ENCODE data around the gene SELENOV.

Gene SELENOV

DNA sequence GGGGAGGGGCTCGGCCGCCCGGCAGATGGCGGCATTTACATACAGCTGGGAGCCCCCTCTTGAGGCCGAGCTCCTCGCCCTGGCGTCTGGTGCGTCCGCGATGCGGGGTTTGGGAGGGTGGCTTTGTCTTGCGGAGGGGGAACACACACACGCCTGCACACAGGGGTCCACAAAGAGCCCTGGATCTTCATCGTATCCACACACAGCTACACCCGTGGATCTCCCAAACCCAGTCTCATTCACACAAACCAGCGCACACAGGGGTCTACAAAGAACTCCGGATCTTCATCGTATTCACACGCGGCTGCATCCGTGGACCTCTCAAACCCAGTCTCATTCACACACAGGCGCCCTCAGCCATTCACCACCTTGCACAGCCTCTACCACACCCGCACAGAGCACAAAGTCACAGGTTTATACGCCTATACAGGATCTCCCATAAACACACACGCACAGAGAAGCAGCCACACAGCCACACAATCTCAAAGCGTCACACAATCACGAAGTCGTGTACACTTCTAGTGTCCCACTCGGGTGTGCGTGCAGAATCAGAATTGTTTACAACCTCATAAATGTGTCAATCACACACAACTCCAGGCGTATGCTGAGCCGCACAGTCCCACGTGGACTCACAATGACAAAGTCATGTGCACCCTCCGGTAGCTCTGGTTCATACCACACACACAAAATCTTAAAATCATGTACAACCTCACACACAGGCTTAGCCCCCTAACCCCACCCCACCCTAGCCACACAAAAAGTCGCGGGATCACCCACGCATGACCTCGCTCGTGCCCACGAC is 16.7 kb upstream of the SELENOV start:
- TF ChIP-seq CTCF (IDR thresholded peaks at IDR 0.05; ENCODE audit: low read depth, low read length, poor library complexity, severe bottlenecking), result peak; percentile 45
- TF ChIP-seq EZH2phosphoT487 (IDR thresholded peaks at IDR 0.05; ENCODE audit: borderline replicate concordance, low read length), result no peak
- Histone ChIP-seq H3K79me2 (ENCODE audit: control insufficient read depth, low read length) (no peaks in the 10 kb centered on the region), H3F3A (ENCODE audit: control insufficient read depth, insufficient read depth) (no peaks in the 10 kb centered on the region; the same call in 1 of the 2 replicates), H3K4me3 (ENCODE audit: low read length) (peak overlapping the region; percentile 56), H3K4me1 (ENCODE audit: control insufficient read depth, low read length) (peaks cover 31% of the 10 kb centered on the region), H3K9me2 (replicated peaks; ENCODE audit: control insufficient read depth, low read length) (no peaks in the 10 kb centered on the region), H3K9me3 (ENCODE audit: control insufficient read depth, insufficient read depth, low read length) (no peaks in the 10 kb centered on the region), H3K27ac (ENCODE audit: low read depth, low read length) (no peak overlapping the region), H3K27me3 (ENCODE audit: control insufficient read depth, low read length) (peaks cover 32% of the 10 kb centered on the region), H3K4me2 (ENCODE audit: low read length) (peak overlapping the region; percentile 68), H3K36me3 (ENCODE audit: control insufficient read depth, low read length) (no peaks in the 10 kb centered on the region), H4K20me1 (ENCODE audit: control insufficient read depth, insufficient read depth, low read depth, low read length) (no peaks in the 10 kb centered on the region)

DNA sequence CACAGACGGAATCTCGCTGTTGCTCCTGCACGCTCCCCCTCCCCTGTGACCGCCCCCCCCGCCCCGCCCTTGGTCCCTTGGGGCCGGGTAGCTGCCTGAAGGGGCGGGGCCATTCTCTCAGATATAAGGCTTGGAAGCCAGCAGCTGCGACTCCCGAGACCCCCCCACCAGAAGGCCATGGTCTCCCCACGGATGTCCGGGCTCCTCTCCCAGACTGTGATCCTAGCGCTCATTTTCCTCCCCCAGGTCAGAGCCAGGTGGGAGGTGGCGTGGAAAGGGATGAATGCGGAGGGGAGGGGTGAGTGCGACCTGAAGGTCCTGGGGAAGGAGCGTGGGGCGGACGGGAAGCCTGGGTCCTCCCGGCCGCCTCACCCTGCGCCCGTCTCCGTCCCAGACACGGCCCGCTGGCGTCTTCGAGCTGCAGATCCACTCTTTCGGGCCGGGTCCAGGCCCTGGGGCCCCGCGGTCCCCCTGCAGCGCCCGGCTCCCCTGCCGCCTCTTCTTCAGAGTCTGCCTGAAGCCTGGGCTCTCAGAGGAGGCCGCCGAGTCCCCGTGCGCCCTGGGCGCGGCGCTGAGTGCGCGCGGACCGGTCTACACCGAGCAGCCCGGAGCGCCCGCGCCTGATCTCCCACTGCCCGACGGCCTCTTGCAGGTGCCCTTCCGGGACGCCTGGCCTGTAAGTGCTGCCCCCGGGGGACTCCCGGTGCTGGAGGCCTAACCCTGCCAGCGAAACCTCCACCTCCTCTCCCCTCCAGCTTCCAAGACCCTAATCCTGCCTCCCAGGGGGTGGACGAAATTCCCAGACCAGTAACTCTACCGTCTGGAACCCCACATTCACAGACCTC is 15.9 kb upstream of the SELENOV start, which contains the start of gene DLL3:
TSS of gene DLL3 (plus strand) at position 150 of the 845 bp plus-strand sequence. CDS start at position 178, 28 bp downstream.
- Histone ChIP-seq H3K27ac (ENCODE audit: low read depth, low read length) (no peak within 1 kb of the TSS), H3K9me3 (ENCODE audit: control insufficient read depth, insufficient read depth, low read length) (no peaks in the 10 kb centered on the region), H3K9me2 (replicated peaks; ENCODE audit: control insufficient read depth, low read length) (no peaks in the 10 kb centered on the region), H3K27me3 (ENCODE audit: control insufficient read depth, low read length) (peaks cover 36% of the 10 kb centered on the region), H3K79me2 (ENCODE audit: control insufficient read depth, low read length) (no peaks in the 10 kb centered on the region), H3K4me2 (ENCODE audit: low read length) (peak within 1 kb of the TSS; percentile 68), H3K4me1 (ENCODE audit: control insufficient read depth, low read length) (peaks cover 31% of the 10 kb centered on the region), H3K4me3 (ENCODE audit: low read length) (peak within 1 kb of the TSS; percentile 56), H3F3A (ENCODE audit: control insufficient read depth, insufficient read depth) (no peaks in the 10 kb centered on the region; the same call in 1 of the 2 replicates), H3K36me3 (ENCODE audit: control insufficient read depth, low read length) (no peaks in the 10 kb centered on the region), H4K20me1 (ENCODE audit: control insufficient read depth, insufficient read depth, low read depth, low read length) (no peaks in the 10 kb centered on the region)
- no peak for TF ChIP-seq EZH2phosphoT487 (IDR thresholded peaks at IDR 0.05; ENCODE audit: borderline replicate concordance, low read length)
- TF ChIP-seq CTCF (IDR thresholded peaks at IDR 0.05; ENCODE audit: low read depth, low read length, poor library complexity, severe bottlenecking), result no peak

DNA sequence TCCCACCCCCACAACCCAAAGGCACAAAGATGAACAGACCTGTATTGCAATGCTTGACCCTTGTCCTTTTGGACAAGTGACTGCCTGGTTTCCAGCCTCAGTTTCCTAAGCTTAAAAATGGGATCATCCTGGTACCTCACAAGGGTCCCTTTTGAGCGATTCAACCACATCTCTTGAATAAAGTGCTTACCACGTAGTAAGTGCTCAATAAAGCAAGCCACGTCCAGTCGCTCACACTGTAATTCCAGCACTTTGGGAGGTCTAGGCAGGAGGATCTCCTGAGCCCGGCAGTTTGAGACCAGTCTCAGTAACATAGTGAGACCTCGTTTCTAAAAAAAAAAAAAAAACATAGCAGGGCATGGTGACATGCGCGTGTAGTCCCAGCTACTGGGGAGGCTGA is 15.0 kb upstream of the SELENOV start:
- no peak overlapping the region for H3K27ac ChIP-seq (ENCODE audit: low read depth, low read length)
- H4K20me1 ChIP-seq (ENCODE audit: control insufficient read depth, insufficient read depth, low read depth, low read length), result no peaks in the 10 kb centered on the region
- H3K4me3 ChIP-seq (ENCODE audit: low read length), result no peak overlapping the region
- H3K4me1 ChIP-seq (ENCODE audit: control insufficient read depth, low read length), result peaks cover 31% of the 10 kb centered on the region
- H3K36me3 ChIP-seq (ENCODE audit: control insufficient read depth, low read length), result no peaks in the 10 kb centered on the region
- H3K79me2 ChIP-seq (ENCODE audit: control insufficient read depth, low read length), result no peaks in the 10 kb centered on the region
- no peak for TF ChIP-seq EZH2phosphoT487 (IDR thresholded peaks at IDR 0.05; ENCODE audit: borderline replicate concordance, low read length)
- no peak for TF ChIP-seq CTCF (IDR thresholded peaks at IDR 0.05; ENCODE audit: low read depth, low read length, poor library complexity, severe bottlenecking)
- no peaks in the 10 kb centered on the region for H3K9me3 ChIP-seq (ENCODE audit: control insufficient read depth, insufficient read depth, low read length)
- H3K27me3 ChIP-seq (ENCODE audit: control insufficient read depth, low read length), result peaks cover 36% of the 10 kb centered on the region
- H3K4me2 ChIP-seq (ENCODE audit: low read length), result no peak overlapping the region
- no peaks in the 10 kb centered on the region for H3F3A ChIP-seq (ENCODE audit: control insufficient read depth, insufficient read depth)
- H3K9me2 ChIP-seq (replicated peaks; ENCODE audit: control insufficient read depth, low read length), result no peaks in the 10 kb centered on the region
